H54 (cell line): Measurements from ENCODE around the gene EPB41L4A.

Experiments used
- DNase-seq: peaks from one replicate; pipeline ENCODE4 v3.0.0; 2011; ENCODE audit warnings: low spot score, mixed read lengths; ENCODE audit not compliant: insufficient read length
- FAIRE-seq: peaks from 3 replicates; lab custom pipeline; 2011; peaks lifted over from hg19 to GRCh38; lab: Jason Lieb, UNC
- POLR2A ChIP-seq: IDR thresholded peaks from 2 replicates; pipeline ENCODE4 v1.6.1; 2011; ENCODE audit warnings: low read depth, mild to moderate bottlenecking, low read length

EPB41L4A gene

GRCh38 chr5:112294126-112294525 is 125.0 kb downstream of the EPB41L4A start:
- TF ChIP-seq POLR2A = no peak
- DNase-seq (no peak), FAIRE-seq (no peak)

GRCh38 chr5:112293587-112293986 is 125.5 kb downstream of the EPB41L4A start:
- DNase-seq (no peak), FAIRE-seq (no peak)
- no peak for TF ChIP-seq POLR2A

- TF ChIP-seq POLR2A = no peak
- no peak for DNase-seq
- FAIRE-seq = no peak
These were observed 128.4 kb downstream of the EPB41L4A start for GRCh38 chr5:112290691-112291090.

GRCh38 chr5:112289465-112289864 is 129.6 kb downstream of the EPB41L4A start:
- no peak for TF ChIP-seq POLR2A
- DNase-seq = no peak
- no peak for FAIRE-seq

- FAIRE-seq = no peak
- DNase-seq = no peak
- TF ChIP-seq POLR2A = no peak
These were observed 134.8 kb downstream of the EPB41L4A start for GRCh38 chr5:112283943-112284929.

GRCh38 chr5:112283034-112283582 is 136.0 kb downstream of the EPB41L4A start:
- FAIRE-seq (no peak), DNase-seq (no peak)
- no peak for TF ChIP-seq POLR2A

- no peak for TF ChIP-seq POLR2A
- FAIRE-seq = no peak
- DNase-seq = no peak
These were observed 140.0 kb downstream of the EPB41L4A start for GRCh38 chr5:112279082-112279481.

GRCh38 chr5:112276991-112277390 is 142.1 kb downstream of the EPB41L4A start:
- no peak for DNase-seq
- FAIRE-seq = no peak
- no peak for TF ChIP-seq POLR2A

- FAIRE-seq (no peak), DNase-seq (no peak)
- TF ChIP-seq POLR2A = no peak
These were observed 143.4 kb downstream of the EPB41L4A start for GRCh38 chr5:112275671-112276070.

- no peak for DNase-seq
- TF ChIP-seq POLR2A = no peak
- FAIRE-seq = no peak
These were observed 148.5 kb downstream of the EPB41L4A start for GRCh38 chr5:112270299-112271293.

- TF ChIP-seq POLR2A = no peak
- DNase-seq = no peak
- FAIRE-seq = no peak
These were observed 151.8 kb downstream of the EPB41L4A start for GRCh38 chr5:112267231-112267630.

- DNase-seq (no peak), FAIRE-seq (no peak)
- TF ChIP-seq POLR2A = no peak
These were observed 154.4 kb downstream of the EPB41L4A start for GRCh38 chr5:112264666-112265065.

GRCh38 chr5:112264151-112264550 is 154.9 kb downstream of the EPB41L4A start:
- FAIRE-seq = no peak
- TF ChIP-seq POLR2A = no peak
- DNase-seq = no peak

GRCh38 chr5:112263469-112263868 is 155.6 kb downstream of the EPB41L4A start:
- FAIRE-seq (no peak), DNase-seq (no peak)
- TF ChIP-seq POLR2A = no peak
